GM12878 (cell line): Measurements from ENCODE around the gene STAB2. TPM values are rescaled to one million over a fixed set of nuclear protein-coding genes. Genes with fewer than 3 reads are reported as not detected.

ENCODE experiments used
- ATAC-seq: fragments of 200-7000 bp; cut with Tn5 transposase; 3 replicates; pipeline ENCODE4 v1.9.1; 2020; ENCODE audit warnings: mild to moderate bottlenecking, moderate library complexity
- BruUV-seq: library from RNA; stranded (reverse); fragments of 400-500 nt; replicated peaks from 2 replicates; lab custom pipeline; 2021; lab: Mats Ljungman, UMichigan
- CTCF ChIA-PET: fragments of 300-600 bp; sonication (Branson Sonifier 250); formaldehyde crosslinking; extraction: SDS; loops from one replicate; lab custom pipeline; 2021; ENCODE audit warnings: inconsistent platforms; lab: Yijun Ruan, JAX
- POLR2A ChIA-PET: fragments of 350-600 bp; formaldehyde crosslinking; extraction: SDS; loops from one replicate; lab custom pipeline; 2021; ENCODE audit warnings: inconsistent platforms; lab: Charles Lee
- RAD21 ChIA-PET: fragments of 300-600 bp; sonication (Branson Sonifier 250); formaldehyde crosslinking; loops from one replicate; lab custom pipeline; 2023; ENCODE audit warnings: antibody characterized with exemption; ENCODE audit not compliant: unreplicated experiment; lab: Charles Lee
- SMC1A ChIA-PET: fragments of 300-600 bp; sonication (Branson Sonifier 250); formaldehyde crosslinking; loops from one replicate; lab custom pipeline; 2023; ENCODE audit not compliant: unreplicated experiment, uncharacterized antibody; lab: Charles Lee
- DNase-seq: peaks from one replicate; pipeline ENCODE4 v3.0.0-alpha.2; 2011; ENCODE audit warnings: low read depth, low spot score
- FAIRE-seq: peaks from 3 replicates; lab custom pipeline; 2011; peaks lifted over from hg19 to GRCh38; lab: Jason Lieb, UNC
- H2AFZ ChIP-seq: 2 replicates; pipeline ENCODE4 v1.6.0; 2011; ENCODE audit warnings: low read depth, low read length, control low read depth; ENCODE audit not compliant: control insufficient read depth
- H3K27ac ChIP-seq: 2 replicates; pipeline ENCODE4 v1.5.1; 2011; ENCODE audit warnings: control low read depth; ENCODE audit not compliant: control insufficient read depth, insufficient read depth
- H3K27me3 ChIP-seq, 2 experiments: replicated peaks in 1 of 2; 2 replicates each; pipeline versions ENCODE4 v1.6.0 to v1.6.1; 2011; ENCODE audit warnings: low read length in 1 of 2; ENCODE audit not compliant: control insufficient read depth in 2 of 2, insufficient read depth in 2 of 2
- H3K36me3 ChIP-seq, 2 experiments: 2 replicates each; pipeline ENCODE4 v1.5.1; 2011; ENCODE audit warnings: low read length in 1 of 2; ENCODE audit not compliant: control insufficient read depth in 2 of 2, insufficient read depth in 2 of 2
- H3K4me1 ChIP-seq: 2 replicates; pipeline ENCODE4 v1.6.1; 2011; ENCODE audit warnings: mild to moderate bottlenecking, low read length, moderate library complexity, mixed read lengths; ENCODE audit not compliant: control insufficient read depth, insufficient read depth
- H3K4me2 ChIP-seq: 2 replicates; pipeline ENCODE4 v1.6.0; 2011; ENCODE audit warnings: control low read depth; ENCODE audit not compliant: control insufficient read depth, insufficient read depth
- H3K4me3 ChIP-seq: fragments of 200-600 bp; sonication (generic); 2 replicates; pipeline ENCODE4 v1.5.1; 2016
- H3K79me2 ChIP-seq: 2 replicates; pipeline ENCODE4 v1.6.0; 2011; ENCODE audit warnings: low read length; ENCODE audit not compliant: control insufficient read depth, insufficient read depth
- H3K9ac ChIP-seq: 2 replicates; pipeline ENCODE4 v1.8.0; 2011; ENCODE audit warnings: low read length, control low read depth, mixed read lengths; ENCODE audit not compliant: control insufficient read depth, insufficient read depth
- H3K9me3 ChIP-seq: replicated peaks from 3 replicates; pipeline ENCODE4 v1.5.1; 2011; ENCODE audit warnings: mild to moderate bottlenecking, low read length; ENCODE audit not compliant: control insufficient read depth, insufficient read depth
- H4K20me1 ChIP-seq: 2 replicates; pipeline ENCODE4 v1.6.0; 2011; ENCODE audit not compliant: control insufficient read depth, insufficient read depth
- E2F8 ChIP-seq: fragments of 450-650 bp; IDR thresholded peaks from 2 replicates; pipeline ENCODE4 v1.6.1; 2018; ENCODE audit warnings: mild to moderate bottlenecking, low read depth, moderate library complexity; ENCODE audit not compliant: partially characterized antibody
- EGR1 ChIP-seq, 2 experiments: IDR thresholded peaks; 1 replicate in 1 of 2; 2 replicates in 1 of 2; pipeline ENCODE4 v1.6.1; 2011 to 2012; ENCODE audit warnings: low read depth in 2 of 2, low read length in 2 of 2, borderline replicate concordance in 1 of 2, mild to moderate bottlenecking in 1 of 2, moderate library complexity in 1 of 2
- HCFC1 ChIP-seq: fragments of 150-350 bp; IDR thresholded peaks from 2 replicates; pipeline ENCODE4 v1.6.1; 2014; ENCODE audit warnings: low read length
- HDAC2 ChIP-seq: fragments of 200-600 bp; sonication (generic); IDR thresholded peaks from 2 replicates; pipeline ENCODE4 v1.6.1; 2017
- JUND ChIP-seq: IDR thresholded peaks from 2 replicates; pipeline ENCODE4 v1.6.1; 2012; ENCODE audit warnings: low read depth, mild to moderate bottlenecking, low read length, improper control_type of control experiment, moderate library complexity
- KAT2A ChIP-seq: conservative IDR thresholded peaks from 2 replicates; pipeline ENCODE4 v1.6.1; 2011; ENCODE audit warnings: low read depth, low read length; ENCODE audit not compliant: control insufficient read depth
- PML ChIP-seq: IDR thresholded peaks from 2 replicates; pipeline ENCODE4 v1.6.1; 2012; ENCODE audit warnings: low read length, inconsistent platforms
- TCF7 ChIP-seq: IDR thresholded peaks from 2 replicates; pipeline ENCODE4 v1.6.1; 2014; ENCODE audit warnings: antibody characterized with exemption, borderline replicate concordance
- ZNF24 ChIP-seq: fragments of 450-650 bp; IDR thresholded peaks from 2 replicates; pipeline ENCODE4 v1.6.1; 2017; ENCODE audit warnings: antibody characterized with exemption, mild to moderate bottlenecking
- ZNF384 ChIP-seq: IDR thresholded peaks from 2 replicates; pipeline ENCODE4 v1.6.1; 2012; ENCODE audit warnings: low read depth, mild to moderate bottlenecking, low read length, improper control_type of control experiment, borderline replicate concordance
- WGBS: methylation state at CpG from one replicate; pipeline ENCODE4 v1.1.6; 2016; ENCODE audit warnings: low lambda C conversion rate; ENCODE audit not compliant: insufficient replicate concordance, insufficient coverage; ENCODE audit errors: missing lambda C conversion rate; 5-methylcytosine and 5-hydroxymethylcytosine counted together
- in situ Hi-C: fragments of 300-500 bp; cut with MboI; formaldehyde crosslinking; loops from 9 replicates; pipeline ENCODE4 v1.14.3; 2018; ENCODE audit warnings: mixed read lengths
- intact Hi-C: fragments of 100-400 bp; cut with micrococcal nuclease; formaldehyde crosslinking; loops from one replicate; pipeline ENCODE4 v1.14.2; 2022; ENCODE audit not compliant: unreplicated experiment
- polyA plus RNA-seq, 11 experiments: library from polyadenylated mRNA; depleted of rRNA in 4 of 11; unstranded in 6 of 11; stranded (reverse) in 5 of 11; fragments of >200 nt; fragmentation: Nextera tagmentation in 4 of 11; fragmentation: Illumina TruSeq in 1 of 11; extraction: Ambion mirVana in 4 of 11; extraction: Trizol in 1 of 11; gene quantifications; 1 replicate in 1 of 11; 2 replicates in 10 of 11; pipeline versions ENCODE4 v1.2.1 to v1.2.3, GENCODE V29; 2011 to 2016; ENCODE audit warnings: inconsistent platforms in 2 of 11, missing spikeins in 2 of 11, low read depth in 1 of 11
- total RNA-seq, 4 experiments: library from RNA; depleted of rRNA in 3 of 4; stranded (reverse); fragments of >200 nt in 3 of 4; fragmentation: Illumina TruSeq in 1 of 4; extraction: Trizol in 1 of 4; gene quantifications; 2 replicates each; pipeline versions ENCODE4 v1.2.1 to v1.2.3, GENCODE V29; 2013 to 2021

STAB2 gene
- total and polyA plus RNA-seq, 10 of the 15 experiments (the other 5 are each of a cell fraction or from before 2014, with no cell fraction given), result 0.37 TPM; not detected in 9

- Histone ChIP-seq H3K27ac (no peak overlapping the region), H3K4me2 (no peak overlapping the region), H3K9ac (no peak overlapping the region), H2AFZ (no peak overlapping the region), H3K9me3 (no peaks in the 10 kb centered on the region), H3K36me3 (no peaks in the 10 kb centered on the region; a peak in 1 of 4 replicates), H4K20me1 (no peaks in the 10 kb centered on the region), H3K79me2 (no peaks in the 10 kb centered on the region), H3K4me1 (no peaks in the 10 kb centered on the region), H3K4me3 (no peak overlapping the region), H3K27me3 (no peaks in the 10 kb centered on the region)
- in situ Hi-C loops (no loop called here), intact Hi-C loops (no loop called here)
- ATAC-seq, result no peak
- RAD21 ChIA-PET, result no interaction called here
- WGBS, result 89% methylated on average over 5 of the region's 5 CpGs
- SMC1A ChIA-PET, result no interaction called here
- BruUV-seq, result no TSS peak
- CTCF ChIA-PET, result no interaction called here
- no peak for FAIRE-seq
- TF ChIP-seq JUND, result no peak
- no peak for TF ChIP-seq KAT2A
- TF ChIP-seq EGR1 (IDR thresholded peaks at IDR 0.05; ENCODE audit: borderline replicate concordance in 1 of 2, low read depth in 2 of 2, low read length in 2 of 2), result no peak
- no peak for TF ChIP-seq E2F8
- TF ChIP-seq PML, result no peak
- no peak for TF ChIP-seq HDAC2
- no peak for TF ChIP-seq ZNF24
- no peak for TF ChIP-seq HCFC1
- TF ChIP-seq TCF7, result no peak
- no peak for TF ChIP-seq ZNF384
- DNase-seq, result no peak
- POLR2A ChIA-PET, result no interaction called here
Measured at GRCh38 chr12:103765322-103765721, 178.2 kb downstream of the STAB2 start.
